Heart left ventricle (tissue), 16 donors: ENCODE results near the gene SNORC. TPM values are rescaled to one million over a fixed set of nuclear protein-coding genes. Genes with fewer than 3 reads are reported as not detected.

ENCODE experiments used
- ATAC-seq, 4 donors: fragments of 200-7000 bp; cut with Tn5 transposase; one replicate each; pipeline ENCODE4 v1.9.1; 2020 to 2022; ENCODE audit warnings: moderate library complexity in 4 of 4, mild to moderate bottlenecking in 3 of 4, moderate number of reproducible peaks in 1 of 4
- DNase-seq, 5 donors: peaks; one replicate each; pipeline ENCODE4 v3.0.0-alpha.2; 2020
- H3K27ac ChIP-seq, 12 donors: fragments of 200-600 bp; sonication (generic) in 4 of 12; one replicate each; pipeline versions ENCODE4 v1.5.0 to v1.8.0; 2016 to 2022; ENCODE audit warnings: mild to moderate bottlenecking in 2 of 12
- H3K27me3 ChIP-seq, 9 donors: fragments of 200-600 bp; sonication (generic) in 2 of 9; one replicate each; pipeline versions ENCODE4 v1.5.1 to v1.8.0; 2016 to 2022; ENCODE audit warnings: mild to moderate bottlenecking in 3 of 9
- H3K36me3 ChIP-seq, 9 donors: fragments of 200-600 bp; sonication (generic) in 2 of 9; one replicate each; pipeline versions ENCODE4 v1.5.0 to v1.8.0; 2018 to 2022; ENCODE audit warnings: mild to moderate bottlenecking in 2 of 9
- H3K4me1 ChIP-seq, 12 donors: fragments of 200-600 bp; sonication (generic) in 4 of 12; one replicate each; pipeline versions ENCODE4 v1.5.0 to v1.8.0; 2016 to 2022; ENCODE audit warnings: mild to moderate bottlenecking in 3 of 12
- H3K4me3 ChIP-seq, 12 donors: fragments of 200-600 bp; sonication (generic) in 4 of 12; one replicate each; pipeline versions ENCODE4 v1.5.0 to v1.8.0; 2017 to 2022; ENCODE audit warnings: mild to moderate bottlenecking in 9 of 12, moderate library complexity in 4 of 12
- H3K9me3 ChIP-seq, 12 donors: fragments of 200-600 bp; sonication (generic) in 4 of 12; one replicate each; pipeline versions ENCODE4 v1.5.0 to v1.8.0; 2016 to 2022; ENCODE audit warnings: mild to moderate bottlenecking in 1 of 12
- CTCF ChIP-seq, 12 donors: fragments of 200-600 bp; sonication (generic) in 4 of 12; IDR thresholded peaks; one replicate each; pipeline versions ENCODE4 v1.5.0 to v1.8.0; 2018 to 2022; ENCODE audit warnings: antibody characterized with exemption in 12 of 12, mild to moderate bottlenecking in 5 of 12
- POLR2A ChIP-seq, 2 donors: fragments of 450-650 bp; IDR thresholded peaks; one replicate each; pipeline ENCODE4 v1.6.1; 2017; ENCODE audit warnings: antibody characterized with exemption in 2 of 2, mild to moderate bottlenecking in 2 of 2, moderate library complexity in 2 of 2
- WGBS, 4 donors: extraction: QIAGEN DNeasy Blood & Tissue Kit in 2 of 4; methylation state at CpG; one replicate each; pipeline versions ENCODE4 v1.1.5 to v1.1.7; 2013 to 2018; 5-methylcytosine and 5-hydroxymethylcytosine counted together
- intact Hi-C, 10 donors: fragments of 100-400 bp; cut with DNase I; formaldehyde crosslinking; loops; one replicate each; pipeline versions ENCODE4 v1.11.1 to v1.14.2; 2022
- polyA plus RNA-seq, 2 donors: library from polyadenylated mRNA; stranded (reverse); fragments of 200-250 nt; gene quantifications; one replicate each; pipeline ENCODE4 v1.2.3, GENCODE V29; 2013
- total RNA-seq, 9 donors: library from RNA; depleted of rRNA in 2 of 9; stranded (reverse); fragments of >200 nt in 2 of 9; fragmentation: NEBNext Ultra II Directional in 3 of 9; extraction: Animal tissue kit (Norgen Biotek cat#: 25700) in 3 of 9; gene quantifications; one replicate each; pipeline versions ENCODE4 v1.1.0 to v1.2.4, GENCODE V29; 2016 to 2023
- donor health status: ischemic (EF 13 %, LVEDD 7.1; RV severe dilation, severe dysfunction).
- donor health status: healthy with polysubstance abuse.
- donor health status: DM: no; HTN: yes; CAD: no.
- donor health status: DM: no; HTN: no; CAD: no.
- donor health status: ischemic (EF 25% LVEDD 6.9; RV normal size, moderate dysfunction).
- donor health status: ischemic (EF 25% LVEDD 5.7; RV mildly dilated, moderate dysfunction).
- donor health status: healthy.
- donor health status: DM: yes; HTN: yes; CAD: no.
- donor health status: ischemic (EF 35%, LVEDD 5.7; RV mildly dilated, moderate dysfunction).
- donor health status: nonischemic (EF 11% LVEDD 7.7; RV severe dilation, severe dysfunction).
- donor health status: DM: yes; HTN: yes; CAD: no.
- donor health status: PGD.
- donor health status: ischemic (EF 29% LVEDD 5.4; RV normal size, mild dysfunction).
- donor health status: nonischemic (EF 23%, LVEDD 6.1; RV moderate dilation, normal function).

SNORC gene
- total and polyA plus RNA-seq, 11 donors, result 0.38 to 2.9 (median 0.74) TPM

- H3K9me3 ChIP-seq, result no peaks in the 10 kb centered on the region
- no peak overlapping the region for H3K27ac ChIP-seq
- no peak for ATAC-seq
- WGBS, 4 donors, result 81 to 91% (median 87%) methylated on average over 9 to 20 of the region's 20 CpGs
- no peak for DNase-seq
- intact Hi-C loops, result no loop called here
- TF ChIP-seq POLR2A (IDR thresholded peaks at IDR 0.05) (no peak), CTCF (IDR thresholded peaks at IDR 0.05) (no peak)
- no peaks in the 10 kb centered on the region for H3K36me3 ChIP-seq
- peaks cover 0 to 17% (median 6%) of the 10 kb centered on the region in 12 donors for H3K4me1 ChIP-seq
- peaks cover 6 to 30% (median 14%) of the 10 kb centered on the region in 9 donors for H3K27me3 ChIP-seq
- H3K4me3 ChIP-seq, result no peak overlapping the region
These were observed 9.0 kb downstream of the SNORC start for GRCh38 chr2:232878855-232879617.

GRCh38 chr2:232879618-232880494 lies 9.8 kb downstream of the SNORC start:
- Histone ChIP-seq H3K27me3 (peaks cover 6 to 28% (median 14%) of the 10 kb centered on the region in 9 donors), H3K9me3 (no peaks in the 10 kb centered on the region), H3K4me3 (no peak overlapping the region), H3K27ac (no peak overlapping the region), H3K36me3 (no peaks in the 10 kb centered on the region), H3K4me1 (peaks cover 0 to 17% (median 6%) of the 10 kb centered on the region in 12 donors)
- 87 to 96% (median 90%) methylated on average over 13 to 21 of the region's 21 CpGs for WGBS, 4 donors
- TF ChIP-seq POLR2A (IDR thresholded peaks at IDR 0.05) (no peak), CTCF (IDR thresholded peaks at IDR 0.05) (no peak)
- intact Hi-C loops, result loop anchor here in 1 of 10 donors (10.0 kb wide), 1 partner anchor 145 kb away; no protein-coding TSS in a partner anchor
- DNase-seq (no peak), ATAC-seq (no peak)

- TF ChIP-seq POLR2A (IDR thresholded peaks at IDR 0.05), result no peak
- TF ChIP-seq CTCF (IDR thresholded peaks at IDR 0.05), result no peak
- ATAC-seq (no peak), DNase-seq (no peak)
- H3K27ac ChIP-seq, result no peak overlapping the region
- no peak overlapping the region for H3K4me3 ChIP-seq
- intact Hi-C loops, result loop anchor here in 1 of 10 donors (10.0 kb wide), 1 partner anchor 144 kb away; no protein-coding TSS in a partner anchor
- 69 to 81% (median 80%) methylated on average over 10 to 17 of the region's 17 CpGs for WGBS, 4 donors
- peaks cover 0 to 13% (median 3%) of the 10 kb centered on the region in 12 donors for H3K4me1 ChIP-seq
- peaks cover under 1 to 19% (median 10%) of the 10 kb centered on the region in 9 donors for H3K27me3 ChIP-seq
- no peaks in the 10 kb centered on the region for H3K9me3 ChIP-seq
- H3K36me3 ChIP-seq, result no peaks in the 10 kb centered on the region
These were observed 10.8 kb downstream of the SNORC start for GRCh38 chr2:232880764-232881351.
